Osteoblast (primary cell): ENCODE data around the gene IMPA2. TPM values are rescaled to one million over a fixed set of nuclear protein-coding genes. Genes with fewer than 3 reads are reported as not detected.
"Not testable (repeated sequence)": the region's sequence is repeated elsewhere in the genome, so short reads cannot be mapped to it uniquely, and the experiment has no call there.

Experiments used
- DNase-seq: peaks from one replicate; pipeline ENCODE4 v3.0.0; 2011; ENCODE audit warnings: low spot score, mixed read lengths; ENCODE audit not compliant: insufficient read length; ENCODE audit errors: missing footprints
- H2AFZ ChIP-seq: 2 replicates; pipeline ENCODE4 v1.6.0; 2011; ENCODE audit warnings: mild to moderate bottlenecking, low read length
- H3K27ac ChIP-seq: 2 replicates; pipeline ENCODE4 v1.5.1; 2011; ENCODE audit warnings: mild to moderate bottlenecking, low read depth, low read length, moderate library complexity
- H3K27me3 ChIP-seq: 2 replicates; pipeline ENCODE4 v1.6.0; 2012; ENCODE audit warnings: mild to moderate bottlenecking, control low read depth, inconsistent platforms, low read length, moderate library complexity; ENCODE audit not compliant: insufficient read depth
- H3K36me3 ChIP-seq: 2 replicates; pipeline ENCODE4 v1.5.1; 2011; ENCODE audit warnings: mild to moderate bottlenecking, low read length, control low read depth, moderate library complexity; ENCODE audit not compliant: insufficient read depth
- H3K4me1 ChIP-seq: 2 replicates; pipeline ENCODE4 v1.5.1; 2011; ENCODE audit warnings: mild to moderate bottlenecking, low read length, control low read depth, moderate library complexity; ENCODE audit not compliant: insufficient read depth
- H3K4me2 ChIP-seq: 2 replicates; pipeline ENCODE4 v1.6.0; 2011; ENCODE audit warnings: mild to moderate bottlenecking, low read length; ENCODE audit not compliant: insufficient read depth
- H3K4me3 ChIP-seq: fragments of 200-600 bp; sonication (generic); 3 replicates; pipeline ENCODE4 v1.5.1; 2012; ENCODE audit warnings: mild to moderate bottlenecking, low read length, inconsistent platforms; ENCODE audit not compliant: insufficient read depth
- H3K79me2 ChIP-seq: 2 replicates; pipeline ENCODE4 v1.6.0; 2012; ENCODE audit warnings: mild to moderate bottlenecking, low read length, control low read depth, inconsistent platforms; ENCODE audit not compliant: insufficient read depth
- H3K9me3 ChIP-seq: 2 replicates; pipeline ENCODE4 v1.5.1; 2011; ENCODE audit warnings: low read depth, low read length, control low read depth
- H4K20me1 ChIP-seq: 2 replicates; pipeline ENCODE4 v1.6.0; 2012; ENCODE audit warnings: mild to moderate bottlenecking, low read length, control low read depth; ENCODE audit not compliant: insufficient read depth
- CTCF ChIP-seq: IDR thresholded peaks from 2 replicates; pipeline ENCODE4 v1.5.1; 2011; ENCODE audit warnings: mild to moderate bottlenecking, low read depth, low read length, moderate library complexity; ENCODE audit errors: extremely low read depth
- small RNA-seq: library from RNA; depleted of rRNA; stranded (forward); fragments of <200 nt; gene quantifications from one replicate; pipeline ENCODE3, GENCODE V24; 2012
- total RNA-seq: library from RNA; depleted of rRNA; stranded (reverse); fragments of >200 nt; gene quantifications from 2 replicates; pipeline ENCODE4 v1.2.3, GENCODE V29; 2012

Gene IMPA2
- total RNA-seq, 1 donor: 11.2 TPM

DNA sequence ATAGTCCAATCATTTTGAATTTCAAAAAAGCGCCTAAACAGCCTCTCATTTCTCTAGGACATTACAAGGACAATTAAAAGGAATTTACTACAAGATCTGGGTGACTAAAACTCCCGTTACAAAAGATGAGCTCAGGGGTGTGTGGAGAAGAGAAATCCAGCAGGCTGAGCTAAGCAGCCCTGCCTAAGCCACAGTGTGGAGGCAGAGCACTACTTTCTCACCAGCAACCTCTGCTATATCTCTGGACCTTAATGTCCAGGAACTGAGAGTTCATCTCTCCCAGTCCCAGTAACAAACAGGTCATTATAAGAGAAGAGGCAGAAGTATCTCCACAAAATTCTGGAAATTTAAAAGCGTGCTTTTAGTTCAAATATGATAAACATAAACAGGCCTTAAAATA, 93.4 kb downstream of the IMPA2 start:
- no peak overlapping the region for H3K4me3 ChIP-seq
- H3K79me2 ChIP-seq: no peaks in the 10 kb centered on the region
- DNase-seq: peak; percentile 92
- peak; percentile 23 for TF ChIP-seq CTCF
- peaks cover 4% of the 10 kb centered on the region for H3K4me1 ChIP-seq
- no peak overlapping the region for H2AFZ ChIP-seq
- no peak overlapping the region for H3K4me2 ChIP-seq
- no peaks in the 10 kb centered on the region for H3K27me3 ChIP-seq
- no peaks in the 10 kb centered on the region for H3K36me3 ChIP-seq
- no peaks in the 10 kb centered on the region for H3K9me3 ChIP-seq
- no peak overlapping the region for H3K27ac ChIP-seq
- H4K20me1 ChIP-seq: no peaks in the 10 kb centered on the region

GRCh38 chr18:12076424-12077140, 95.3 kb downstream of the IMPA2 start:
- Histone ChIP-seq H4K20me1 (no peaks in the 10 kb centered on the region), H3K27me3 (no peaks in the 10 kb centered on the region), H3K27ac (no peak overlapping the region), H3K4me1 (peaks cover 7% of the 10 kb centered on the region), H3K4me2 (peak overlapping the region; percentile 67), H2AFZ (peak overlapping the region; percentile 72), H3K79me2 (no peaks in the 10 kb centered on the region), H3K4me3 (peak overlapping the region; percentile 57), H3K36me3 (no peaks in the 10 kb centered on the region), H3K9me3 (no peaks in the 10 kb centered on the region)
- peak; percentile 94 for DNase-seq
- no peak for TF ChIP-seq CTCF

- not testable (repeated sequence) for H3K4me3 ChIP-seq, H3K4me2 ChIP-seq, DNase-seq, H3K27me3 ChIP-seq, H3K36me3 ChIP-seq, H3K27ac ChIP-seq, H4K20me1 ChIP-seq, H3K9me3 ChIP-seq, H3K79me2 ChIP-seq, H3K4me1 ChIP-seq, H2AFZ ChIP-seq
Observed at GRCh38 chr18:12077994-12078393, 96.7 kb downstream of the IMPA2 start.

DNA sequence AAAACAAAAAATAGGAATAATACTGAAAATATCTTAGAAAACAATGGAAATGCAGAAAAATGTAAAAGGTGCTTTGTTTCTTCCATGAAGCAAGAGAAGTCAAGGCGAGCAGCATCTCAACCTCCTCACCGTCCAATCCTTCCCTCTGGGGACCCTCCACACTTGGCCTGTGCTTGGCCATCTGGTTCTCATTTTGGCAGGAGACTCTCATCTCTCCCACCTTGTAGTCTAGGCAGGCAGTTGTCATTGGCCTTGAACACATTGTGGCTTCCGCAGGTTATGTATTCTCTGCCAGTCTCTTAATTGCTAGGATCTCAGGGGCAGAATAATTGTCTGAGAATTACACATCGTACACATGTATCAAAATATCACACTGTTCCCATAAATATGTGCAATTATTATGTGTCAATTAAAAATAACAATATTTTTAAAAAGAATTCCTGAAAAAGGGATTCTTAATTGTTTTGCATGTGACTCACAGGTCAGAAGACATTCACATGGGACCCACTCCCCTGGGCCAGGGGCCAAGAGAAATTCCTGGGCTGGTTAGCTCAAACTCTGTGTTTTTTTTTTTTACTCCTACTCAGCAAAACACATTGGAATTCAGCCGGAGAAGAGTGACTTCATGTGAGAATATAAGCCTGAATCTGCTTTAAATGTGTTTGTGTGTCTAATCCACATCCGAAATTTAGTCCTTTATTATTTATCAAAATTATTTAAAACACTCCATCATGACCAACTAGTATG, 98.4 kb downstream of the IMPA2 start:
- Histone ChIP-seq H3K4me1 (peaks cover 7% of the 10 kb centered on the region), H4K20me1 (no peaks in the 10 kb centered on the region), H3K9me3 (no peaks in the 10 kb centered on the region), H3K27ac (peak overlapping the region; percentile 41), H3K36me3 (no peaks in the 10 kb centered on the region), H3K4me2 (peak overlapping the region; percentile 40), H3K27me3 (no peaks in the 10 kb centered on the region), H3K4me3 (no peak overlapping the region), H2AFZ (peak overlapping the region; percentile 35), H3K79me2 (no peaks in the 10 kb centered on the region)
- peak; percentile 87 for DNase-seq
- TF ChIP-seq CTCF: no peak

Small RNAs within 50 kb of the gene (small RNA-seq; reads per million reads assigned to genes)
- not detected for gene AP001542.1

Other genes starting within 250 kb of the IMPA2 start
- 59.8 and 63.7 TPM in 2 replicates for gene CHMP1B, start 130.1 kb upstream of the IMPA2 start, total RNA-seq
- gene MPPE1, start 73.2 kb upstream of the IMPA2 start, total RNA-seq: 38.0 and 44.5 TPM in 2 replicates
- not detected in 2 replicates for gene ANKRD62, start 112.3 kb downstream of the IMPA2 start, total RNA-seq